NCI-H748 (cell line): Measurements from ENCODE around the gene SPDYE4.

Experiments used
- DNase-seq: peaks from one replicate; lab custom pipeline; 2025; ENCODE audit not compliant: unreplicated experiment; lab: John Stamatoyannopoulos, UW

SPDYE4 gene

DNA sequence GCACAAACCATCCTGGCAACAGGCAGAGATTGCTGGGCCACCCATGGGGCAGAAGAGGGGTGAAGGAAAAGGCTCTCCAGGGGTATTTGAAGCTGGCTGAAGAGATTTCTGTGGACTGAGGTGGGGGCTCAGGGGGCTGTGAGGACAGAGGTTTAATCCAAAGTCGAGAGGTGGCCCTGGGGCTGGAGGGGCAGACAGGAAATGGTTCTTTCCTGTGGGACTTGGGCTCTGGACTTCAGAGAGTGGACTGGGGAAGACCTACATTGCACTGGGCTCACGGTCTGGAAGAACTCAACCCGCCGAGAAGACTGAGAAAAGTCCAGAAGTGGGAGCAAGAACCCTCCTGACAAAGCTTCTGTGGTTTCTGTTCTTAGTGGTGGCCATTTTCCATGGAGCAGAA lies 16.6 kb downstream of the SPDYE4 start:
- DNase-seq = no peak

DNA sequence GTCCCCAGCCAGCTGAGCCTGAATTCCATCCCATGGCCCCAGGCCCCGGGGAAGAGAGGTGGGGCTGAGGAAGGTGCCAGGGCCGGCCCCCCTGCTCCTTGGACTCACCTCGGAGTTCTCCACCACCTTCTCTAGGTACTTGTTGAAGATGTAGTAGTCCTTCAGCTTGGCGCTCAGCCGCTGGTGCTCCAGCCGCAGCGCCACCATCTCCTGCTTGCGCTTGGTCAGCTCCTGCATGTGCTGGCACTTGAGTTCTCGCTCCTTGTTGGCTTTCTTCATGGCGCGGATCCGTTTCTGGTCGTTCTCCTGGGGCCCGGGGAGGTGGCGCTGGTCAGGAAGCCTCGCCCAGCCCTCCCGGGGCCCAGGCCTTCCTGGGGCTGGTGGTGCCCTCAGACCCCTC lies 17.0 kb downstream of the SPDYE4 start:
- DNase-seq = no peak

DNA sequence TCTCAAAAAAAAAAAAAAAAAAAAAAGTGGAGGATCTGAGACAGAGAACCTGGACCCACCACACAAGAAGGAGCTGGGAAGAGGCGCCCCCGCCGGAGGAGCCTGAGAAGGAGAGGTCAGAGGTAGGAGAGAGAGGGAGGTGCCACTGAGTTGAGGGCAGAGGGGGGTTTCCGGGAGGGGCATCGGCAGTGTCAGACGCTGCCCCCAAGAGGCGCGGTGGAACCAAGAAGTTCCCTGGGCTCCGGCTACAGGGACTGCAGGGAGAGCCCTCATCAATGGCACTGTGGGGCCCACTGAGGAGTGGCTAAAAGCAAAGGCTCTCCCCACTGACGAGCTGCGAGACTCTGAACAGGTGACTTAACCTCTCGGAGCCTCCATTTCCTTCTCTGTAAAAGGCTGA lies 17.9 kb downstream of the SPDYE4 start:
- no peak for DNase-seq

DNA sequence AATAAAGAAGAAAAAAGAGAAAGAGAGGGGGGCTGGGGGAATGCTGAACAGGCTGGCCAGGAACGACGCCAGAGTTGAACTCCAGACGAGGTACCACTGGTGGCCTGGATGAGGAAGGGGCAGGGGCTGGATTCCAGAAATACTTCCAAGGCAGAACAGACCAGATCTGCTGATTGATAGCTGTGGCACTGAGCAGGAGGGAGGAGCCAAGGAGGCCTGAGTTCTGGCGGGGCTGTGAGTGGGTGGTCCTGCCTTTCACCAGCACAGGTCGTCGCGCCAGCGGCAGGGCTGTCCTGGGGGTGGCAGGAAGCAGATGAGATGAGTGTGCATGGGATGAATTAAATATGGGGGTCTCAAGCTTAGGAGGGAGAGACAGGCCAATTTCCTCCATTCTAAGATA lies 19.2 kb downstream of the SPDYE4 start:
- DNase-seq = no peak

DNA sequence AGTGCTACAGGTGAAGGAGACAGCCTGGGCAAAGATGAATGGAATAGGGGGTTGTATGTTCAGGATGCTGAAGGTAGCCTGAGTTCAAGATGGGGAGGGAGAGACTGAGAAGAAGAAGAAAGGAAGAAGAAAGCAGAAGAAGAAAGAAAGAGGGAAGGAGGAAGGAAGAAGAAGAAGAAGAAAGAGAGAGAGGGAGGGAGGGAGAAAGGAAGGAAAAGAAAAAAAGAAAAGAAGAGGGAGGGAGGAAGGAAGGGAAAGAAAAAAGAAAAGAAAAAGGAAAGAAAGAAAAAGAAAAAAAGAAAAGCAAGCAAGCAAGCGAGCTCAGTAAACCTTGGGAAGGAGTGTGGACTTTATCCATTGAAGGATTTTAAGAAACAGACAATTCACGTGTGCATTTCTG lies 21.6 kb downstream of the SPDYE4 start:
- no peak for DNase-seq

DNA sequence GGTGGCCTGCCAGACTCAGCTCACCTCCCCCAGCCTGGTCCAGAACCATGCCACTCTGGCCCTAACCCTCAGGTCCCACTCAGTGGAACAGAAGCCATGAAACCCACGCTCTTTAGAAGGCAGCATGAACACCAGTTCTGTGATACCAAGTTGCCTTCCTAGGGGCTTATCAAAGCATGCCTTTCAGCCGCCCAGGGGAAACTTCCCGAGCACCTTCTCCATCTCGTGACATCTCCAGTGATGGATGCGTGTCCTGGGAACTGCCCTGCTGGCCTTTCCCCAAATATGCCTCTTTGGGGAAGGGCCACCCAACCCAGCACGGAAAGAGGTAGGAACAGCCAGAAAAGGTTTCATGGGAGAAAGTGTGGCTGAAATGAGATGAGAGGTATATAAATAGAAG lies 22.0 kb downstream of the SPDYE4 start:
- DNase-seq = no peak

DNA sequence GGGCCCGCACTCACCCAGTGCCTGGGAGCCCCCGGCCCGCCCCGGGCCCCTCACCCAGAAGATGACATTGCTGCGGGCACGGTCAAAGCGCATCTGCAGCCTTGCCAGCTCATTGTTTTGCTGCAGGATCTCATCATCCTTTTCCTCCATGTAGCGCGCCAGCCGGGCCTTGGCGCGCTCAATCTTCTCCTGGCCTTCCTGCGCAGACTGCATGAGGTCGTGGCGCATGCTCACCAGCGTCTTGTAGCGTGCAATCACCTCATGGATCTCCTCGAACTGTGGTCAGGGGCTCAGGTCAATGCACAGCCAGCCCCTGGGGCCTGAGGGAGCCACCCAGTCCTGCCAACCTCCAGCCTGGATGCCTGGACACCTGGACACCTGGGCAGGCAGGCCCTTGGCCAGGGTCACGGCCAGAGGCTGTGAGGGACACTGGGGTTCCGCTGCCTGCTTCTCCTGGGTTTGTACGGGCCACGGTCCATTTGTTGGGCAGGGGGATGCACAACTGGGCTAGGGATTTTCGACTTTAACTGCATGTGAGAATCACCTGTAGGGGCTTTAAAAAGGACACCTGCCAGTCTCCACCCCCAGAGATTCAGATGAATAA lies 22.9 kb downstream of the SPDYE4 start:
- DNase-seq = no peak

DNA sequence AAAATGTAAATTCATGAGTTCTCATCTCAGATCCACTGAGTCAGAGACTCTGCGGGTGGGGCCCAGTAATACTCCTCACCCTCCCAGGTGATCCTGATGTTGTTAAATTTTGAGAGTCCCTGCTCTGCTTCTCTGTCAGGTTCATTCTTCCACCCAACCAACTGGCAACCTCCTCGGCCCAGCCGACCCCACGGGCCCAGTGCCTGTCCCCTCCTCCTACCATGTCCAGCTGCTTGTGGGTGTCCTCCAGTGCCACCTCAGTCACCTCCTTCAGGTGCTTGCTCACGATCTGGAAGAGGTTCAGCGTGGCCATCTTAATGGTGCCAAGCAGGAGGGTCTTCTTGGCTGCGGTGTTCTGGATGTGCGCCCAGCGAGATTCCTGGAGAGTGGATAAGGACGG lies 23.5 kb downstream of the SPDYE4 start:
- no peak for DNase-seq

DNA sequence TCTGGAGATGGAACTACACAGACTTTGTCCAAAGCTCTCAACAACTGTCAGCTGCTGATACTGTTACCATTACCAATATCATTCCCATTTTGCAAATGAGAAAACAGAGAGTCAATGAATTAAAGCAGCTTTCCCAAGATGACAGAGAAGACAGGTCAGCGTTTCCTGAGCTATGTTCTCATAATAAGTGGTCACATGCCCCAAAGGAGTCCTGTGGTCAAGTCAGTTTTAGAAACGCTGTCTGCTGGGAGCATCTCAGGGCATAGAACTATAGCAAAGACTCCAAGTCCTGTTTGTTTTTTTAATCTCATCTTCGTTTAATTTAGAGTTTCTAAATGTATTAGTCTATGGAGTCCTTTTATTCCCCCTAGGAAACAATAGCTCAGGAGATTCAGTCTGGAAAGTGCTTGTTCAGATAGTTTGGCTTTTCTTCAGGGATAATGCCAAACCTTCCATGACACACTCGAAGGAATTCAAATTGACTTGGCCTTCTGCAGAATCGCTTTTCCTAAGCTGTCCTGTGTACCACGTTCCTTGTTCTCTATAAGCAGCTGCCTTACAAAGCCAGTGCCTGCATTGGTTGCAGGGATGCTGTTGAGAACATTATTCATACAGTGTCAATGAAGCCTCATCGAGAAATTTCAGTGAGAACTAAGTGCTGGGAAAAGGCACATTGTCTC lies 25.8 kb downstream of the SPDYE4 start:
- no peak for DNase-seq

DNA sequence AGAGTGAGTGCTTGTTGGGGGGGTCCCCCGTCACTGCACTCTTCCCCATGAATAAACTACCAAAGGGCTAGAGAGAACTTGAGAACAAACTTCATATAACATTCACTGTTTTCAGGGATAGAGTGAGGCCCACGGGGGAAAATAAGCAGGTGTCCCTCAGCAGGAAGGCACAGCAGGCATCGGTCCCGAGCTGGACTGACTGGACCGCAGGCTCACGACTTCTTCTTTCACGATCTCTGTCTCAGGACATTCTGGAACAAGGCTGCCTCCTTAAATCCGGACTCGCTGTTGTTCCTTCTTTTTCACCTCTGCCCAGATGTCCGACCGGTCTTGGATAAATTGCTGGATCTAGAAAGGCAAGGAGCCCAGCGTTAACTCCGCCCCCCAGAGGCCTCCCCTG lies 28.5 kb downstream of the SPDYE4 start:
- no peak for DNase-seq

DNA sequence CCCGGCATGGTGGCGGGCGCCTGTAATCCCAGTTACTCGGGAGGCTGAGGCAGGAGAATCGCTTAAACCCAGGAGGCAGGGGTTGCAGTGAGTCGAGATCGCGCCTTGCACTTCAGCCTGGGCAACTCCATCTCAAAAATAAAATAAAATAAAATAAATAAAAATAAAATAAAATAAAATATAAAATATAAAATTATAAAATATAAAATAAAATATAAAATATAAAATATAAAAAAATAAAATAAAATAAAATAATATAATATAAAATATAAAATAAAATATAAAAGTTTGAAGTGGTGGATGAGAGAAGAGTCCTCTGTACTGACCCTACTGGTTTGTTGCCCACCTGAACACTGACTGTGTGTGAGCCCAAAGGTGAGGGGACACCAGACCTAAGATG lies 28.9 kb downstream of the SPDYE4 start:
- DNase-seq = no peak

DNA sequence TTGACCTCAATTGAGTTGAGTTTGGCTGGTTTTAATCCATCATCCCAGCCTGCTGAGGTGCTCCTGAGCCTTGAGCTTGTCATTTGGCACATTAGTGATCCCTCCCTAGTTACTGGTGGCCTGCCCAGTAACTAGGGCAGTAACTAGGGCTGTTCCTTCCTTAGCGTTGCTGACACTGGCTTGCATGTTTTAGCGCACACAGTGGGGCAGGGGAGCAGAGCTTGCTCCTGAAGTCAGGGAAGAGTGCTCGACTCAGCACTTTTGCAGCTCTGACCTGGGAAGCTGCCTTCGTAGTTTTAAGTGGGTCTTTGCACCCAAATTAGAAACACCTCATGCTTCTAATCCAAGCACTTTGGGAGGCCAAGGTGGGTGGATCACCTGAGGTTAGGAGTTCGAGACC lies 29.4 kb downstream of the SPDYE4 start:
- DNase-seq = no peak

DNA sequence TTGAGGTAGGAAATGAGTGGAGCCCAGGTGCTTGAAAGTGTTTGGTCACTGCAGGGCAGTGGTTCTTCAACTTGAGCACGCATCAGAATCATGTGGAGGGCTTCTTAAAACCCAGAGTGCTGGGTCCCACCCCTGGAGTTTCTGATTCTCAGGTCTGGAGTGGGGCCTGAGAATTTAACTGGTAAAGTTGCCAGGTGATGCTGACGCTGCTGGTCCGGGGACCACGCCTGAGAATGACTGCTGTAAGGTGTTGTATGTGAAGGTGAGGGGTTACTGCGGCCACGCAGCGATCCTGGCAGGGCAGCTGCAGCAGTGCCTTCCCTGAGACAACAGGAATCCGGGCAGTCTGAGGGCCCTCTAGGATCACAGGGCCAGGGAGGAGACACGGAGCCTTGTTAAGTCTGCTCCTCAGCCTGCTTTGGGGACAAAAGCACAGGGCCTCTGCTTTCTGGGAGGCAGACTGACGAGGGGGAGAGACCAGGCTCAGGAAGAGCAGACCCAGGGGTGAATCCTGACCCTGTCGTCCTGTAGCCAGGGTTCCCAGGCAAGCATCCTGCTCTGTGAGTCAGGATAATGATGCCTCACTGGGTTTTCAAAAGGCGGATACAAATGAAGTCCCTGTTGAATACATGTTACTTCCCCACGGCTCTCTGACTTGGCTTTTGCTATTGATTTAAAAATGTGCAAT lies 30.0 kb downstream of the SPDYE4 start:
- no peak for DNase-seq

DNA sequence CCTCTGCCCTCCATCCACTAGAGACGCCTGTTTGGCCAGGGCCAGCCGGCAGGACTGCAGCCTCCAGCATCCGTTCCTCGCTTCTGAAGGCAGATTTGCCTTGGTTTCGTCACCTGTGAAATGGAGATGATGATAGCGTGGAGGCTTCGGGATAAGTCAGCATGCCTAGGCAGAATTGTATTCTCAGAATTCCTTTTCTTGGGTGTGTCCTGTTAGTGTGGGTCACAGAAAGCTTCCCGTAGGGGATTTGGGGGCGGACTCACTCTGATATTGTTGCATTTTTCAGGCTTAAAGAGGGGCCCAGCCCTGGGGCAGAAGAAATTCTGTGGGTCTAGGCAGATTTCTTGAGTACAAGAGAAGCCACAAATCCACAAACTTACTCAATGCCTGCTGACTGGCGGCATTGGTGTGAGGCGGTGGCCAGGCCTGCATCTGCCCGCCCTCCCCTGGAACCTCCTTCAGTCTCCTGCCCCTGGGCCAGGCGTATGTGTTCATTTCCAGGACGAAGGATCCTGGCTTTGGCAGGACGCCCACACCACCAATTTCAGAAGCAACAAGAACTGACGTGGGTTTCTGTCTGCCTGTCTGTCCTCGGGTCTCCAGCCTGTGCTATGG lies 31.3 kb downstream of the SPDYE4 start:
- no peak for DNase-seq

DNA sequence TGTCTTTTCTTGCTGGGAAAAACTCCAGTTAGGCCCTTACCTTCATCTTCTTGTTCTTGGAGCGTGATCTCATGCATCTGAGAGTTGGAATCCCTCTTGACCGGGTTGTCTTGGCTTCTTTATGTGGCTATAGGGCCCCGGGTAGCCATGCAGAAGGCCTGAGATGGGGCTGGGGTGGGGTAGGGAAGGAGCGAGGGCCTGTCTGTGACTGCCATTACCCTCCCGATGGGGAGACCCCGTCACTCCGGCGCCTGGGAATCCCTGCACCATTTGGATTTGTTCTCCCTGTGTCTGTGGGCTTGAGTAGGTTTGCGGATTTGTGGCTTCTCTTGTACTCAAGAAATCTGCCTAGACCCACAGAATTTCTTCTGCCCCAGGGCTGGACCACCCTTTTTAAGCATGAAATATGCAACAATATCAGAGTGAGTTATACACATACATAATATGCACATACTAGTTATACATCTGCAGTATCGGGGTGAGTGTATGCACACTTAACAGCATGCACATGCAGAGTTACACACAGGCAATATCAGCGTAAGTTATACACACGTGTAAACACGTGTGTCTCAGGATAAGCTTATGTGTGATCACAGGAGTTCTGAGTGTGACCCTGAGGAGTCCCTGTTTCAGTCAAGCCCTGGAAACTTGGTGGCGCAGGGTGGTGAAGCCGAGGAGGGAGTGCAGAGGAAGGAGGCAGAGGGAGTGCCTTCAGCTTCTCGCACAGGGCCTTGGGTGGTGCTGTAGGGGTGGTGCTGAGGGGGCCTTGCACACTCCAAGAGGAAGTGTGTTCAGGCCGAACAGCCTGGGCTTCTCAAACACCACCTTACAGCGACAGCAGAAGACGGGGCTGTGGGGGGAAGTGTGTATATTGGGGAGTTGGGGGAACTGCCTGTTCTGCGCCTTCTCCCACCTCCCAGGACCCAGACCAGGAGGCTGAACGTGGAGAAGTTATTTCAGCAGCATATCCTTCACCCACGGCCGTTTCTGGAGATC lies 32.2 kb downstream of the SPDYE4 start:
- no peak for DNase-seq

DNA sequence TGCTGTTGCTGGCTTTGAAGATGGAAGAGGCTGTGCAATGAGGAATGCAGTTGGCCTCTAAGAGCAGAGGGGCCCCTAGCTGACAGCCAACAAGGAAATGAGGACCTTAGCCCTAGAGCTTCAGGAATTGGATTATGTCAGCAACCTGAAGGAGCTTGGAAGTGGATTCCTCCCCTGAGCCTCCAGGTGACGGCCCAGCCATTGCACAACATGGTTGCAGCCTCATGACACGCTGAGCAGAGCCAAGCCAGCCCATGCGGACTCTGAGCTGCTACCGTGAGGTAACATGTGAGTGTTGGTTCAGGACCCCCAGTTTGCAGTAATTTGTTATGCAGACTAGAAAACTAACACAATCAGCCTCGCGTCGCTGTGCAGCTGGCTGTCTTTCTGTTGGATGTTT lies 33.9 kb downstream of the SPDYE4 start:
- no peak for DNase-seq

DNA sequence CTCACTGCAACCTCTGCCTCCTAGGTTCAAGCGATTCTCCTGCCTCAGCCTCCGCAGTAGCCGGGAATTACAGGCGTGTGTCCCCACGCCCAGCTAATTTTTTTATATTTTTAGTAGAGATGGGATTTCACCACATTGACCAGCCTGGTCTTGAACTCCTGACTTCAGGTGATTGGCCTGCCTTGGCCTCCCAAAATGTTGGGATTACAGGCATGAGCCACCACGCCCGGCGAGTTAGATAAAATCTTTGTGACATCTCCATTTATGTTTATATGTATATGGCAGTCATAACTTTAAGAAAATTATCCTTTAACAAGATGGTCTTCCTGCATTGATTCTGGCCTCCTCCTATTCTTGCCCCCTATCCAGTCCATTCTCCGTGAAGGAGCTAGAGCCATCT lies 37.8 kb downstream of the SPDYE4 start:
- no peak for DNase-seq

DNA sequence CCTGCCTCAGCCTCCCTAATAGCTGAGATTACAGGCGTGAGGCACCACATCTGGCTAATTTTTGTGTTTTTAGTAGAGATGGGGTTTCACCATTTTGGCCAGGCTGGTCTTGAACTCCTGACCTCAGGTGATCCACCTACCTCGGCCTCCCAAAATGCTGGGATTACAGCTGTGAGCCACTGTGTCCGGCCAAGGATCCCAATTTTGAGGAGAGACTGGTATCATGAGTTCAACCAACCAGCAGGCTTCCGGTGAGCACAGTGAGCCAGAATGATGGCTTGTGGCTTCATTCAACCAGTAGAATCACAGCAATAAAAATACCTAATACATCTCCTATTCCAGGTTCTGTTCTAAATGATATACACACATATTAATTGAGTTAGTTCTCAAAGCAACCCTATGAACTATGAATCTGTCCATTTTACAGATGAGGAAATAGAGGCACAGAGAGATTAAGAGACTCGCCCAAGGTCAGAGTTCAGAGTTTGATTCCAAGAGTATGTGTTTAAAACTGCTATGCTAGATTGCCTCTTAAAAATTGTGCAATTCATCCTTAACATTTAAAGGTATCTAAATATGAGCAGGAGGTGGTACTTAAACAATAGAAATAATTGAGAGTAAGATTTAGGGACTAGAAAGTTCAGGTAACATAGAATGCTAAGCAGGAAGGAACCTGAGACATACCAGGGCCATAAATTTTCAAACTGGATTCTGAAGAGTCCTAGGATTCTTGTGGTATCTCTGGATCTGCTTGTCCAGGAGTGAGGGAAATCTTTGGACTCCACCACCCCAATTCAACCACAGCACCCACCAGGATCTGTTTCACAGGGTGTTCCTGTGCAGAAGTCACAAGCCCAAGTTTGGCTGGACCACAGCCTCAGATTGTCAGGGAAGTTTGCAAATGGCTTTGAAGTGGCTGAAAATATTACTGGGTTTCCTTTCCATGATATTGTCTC lies 38.8 kb downstream of the SPDYE4 start:
- no peak for DNase-seq

DNA sequence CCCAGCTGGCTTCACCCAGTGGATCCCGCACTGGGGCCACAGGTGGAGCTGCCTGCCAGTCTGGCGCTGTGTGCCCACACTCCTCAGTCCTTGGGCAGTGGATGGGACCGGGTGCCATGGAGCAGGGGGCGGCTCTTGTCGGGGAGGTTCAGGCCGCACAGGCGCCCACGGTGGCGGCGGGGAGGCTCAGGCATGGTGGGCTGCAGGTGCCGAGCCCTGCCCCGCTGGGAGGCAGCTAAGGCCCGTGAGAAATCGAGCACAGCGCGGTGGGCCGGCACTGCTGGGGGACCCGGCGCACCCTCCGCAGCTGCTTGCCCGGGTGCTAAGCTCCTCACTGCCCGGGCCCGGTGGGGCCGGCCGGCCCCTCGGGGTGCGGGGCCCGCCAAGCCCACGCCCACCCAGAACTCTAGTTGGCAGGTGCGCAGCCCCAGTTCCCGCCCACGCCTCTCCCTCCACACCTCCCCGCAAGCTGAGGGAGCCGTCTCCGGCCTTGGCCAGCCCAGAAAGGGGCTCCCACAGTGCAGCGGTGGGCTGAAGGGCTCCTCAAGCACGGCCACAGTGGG lies 40.3 kb downstream of the SPDYE4 start:
- DNase-seq = no peak

DNA sequence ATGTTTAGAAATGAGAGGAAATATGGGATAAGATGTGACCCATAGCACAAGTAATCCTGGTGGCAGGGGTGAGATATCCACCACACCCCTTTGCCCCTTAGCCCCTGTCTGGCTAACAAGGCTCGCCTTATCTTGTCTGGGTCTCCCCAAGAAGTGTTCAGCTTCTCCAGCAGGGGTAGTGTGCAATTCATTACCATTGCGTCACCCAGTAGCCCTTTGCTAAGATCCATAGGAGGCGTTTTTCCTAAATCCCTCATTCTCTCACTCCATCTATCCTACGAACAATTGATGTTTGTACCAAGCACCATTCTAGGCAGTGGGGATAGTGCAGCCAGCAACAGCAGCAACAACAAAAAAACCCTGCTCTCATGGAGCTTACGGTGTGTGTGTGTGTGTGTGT lies 44.5 kb downstream of the SPDYE4 start:
- DNase-seq = no peak
